NCI-H2081 (cell line): ENCODE results near the gene FLNA.
A peak's percentile ranks its signal among the peaks of the same experiment; 100 is the strongest.
"Not testable (repeated sequence)": the region's sequence is repeated elsewhere in the genome, so short reads cannot be mapped to it uniquely, and the experiment has no call there.

Experiments
- DNase-seq, 2 experiments: peaks; one replicate each; lab custom pipeline; 2025; lab: John Stamatoyannopoulos, UW

FLNA gene

GRCh38 chrX:154374313-154375155 is at the start of gene FLNA:
TSS of gene FLNA (minus strand) at chrX:154374634. CDS start at chrX:154371245, 3,389 bp downstream.
- no peak for DNase-seq

- DNase-seq: no peak
These were observed 45.9 kb upstream of the FLNA start for GRCh38 chrX:154420402-154420756.

GRCh38 chrX:154419688-154420401 is 45.4 kb upstream of the FLNA start:
- peak; percentile 12 to 55 for DNase-seq

GRCh38 chrX:154419189-154419588 is 44.8 kb upstream of the FLNA start:
- DNase-seq: no peak

GRCh38 chrX:154417157-154417556 is 42.7 kb upstream of the FLNA start:
- peak; percentile 48 to 72 for DNase-seq

GRCh38 chrX:154413142-154413541 is 38.7 kb upstream of the FLNA start:
- no peak for DNase-seq

GRCh38 chrX:154412468-154412867 is 38.0 kb upstream of the FLNA start:
- DNase-seq: no peak

- peak in 1 of 2 experiments; percentile 55 for DNase-seq
These were observed 37.5 kb upstream of the FLNA start for GRCh38 chrX:154411981-154412340.

- no peak for DNase-seq
These were observed 34.9 kb upstream of the FLNA start, which contains the start of gene DNASE1L1 for GRCh38 chrX:154409222-154409871. TSS of gene DNASE1L1 (minus strand) at chrX:154409254. CDS start at chrX:154405568, 3,686 bp downstream.

- no peak for DNase-seq
These were observed 34.3 kb upstream of the FLNA start for GRCh38 chrX:154408659-154409221.

- DNase-seq: no peak
These were observed 30.3 kb upstream of the FLNA start for GRCh38 chrX:154404625-154405192.

GRCh38 chrX:154403858-154404257 is 29.4 kb upstream of the FLNA start:
- no peak for DNase-seq

- no peak for DNase-seq
These were observed 28.8 kb upstream of the FLNA start for GRCh38 chrX:154403192-154403591.

GRCh38 chrX:154402622-154403127 is 28.2 kb upstream of the FLNA start:
- DNase-seq: no peak

GRCh38 chrX:154401918-154402621 is 27.6 kb upstream of the FLNA start:
- DNase-seq: peak in 1 of 2 experiments; percentile 14

GRCh38 chrX:154401045-154401799 is 26.8 kb upstream of the FLNA start:
- DNase-seq: no peak

GRCh38 chrX:154400369-154400817 is 26.0 kb upstream of the FLNA start:
- DNase-seq: not testable (repeated sequence)

GRCh38 chrX:154399527-154400368 is 25.3 kb upstream of the FLNA start:
- no peak for DNase-seq
